Left cardiac atrium (tissue), 4 donors: ENCODE results near the gene ISM2. TPM values are rescaled to one million over a fixed set of nuclear protein-coding genes. Genes with fewer than 3 reads are reported as not detected.

Source experiments
- ATAC-seq, 2 donors: fragments of 200-7000 bp; cut with Tn5 transposase; one replicate each; pipeline ENCODE4 v1.9.1; 2020; ENCODE audit warnings: mild to moderate bottlenecking in 2 of 2, moderate library complexity in 2 of 2
- DNase-seq: peaks from one replicate; pipeline ENCODE4 v3.0.0-alpha.2; 2020
- intact Hi-C, 2 donors: fragments of 100-400 bp; cut with DNase I; formaldehyde crosslinking; loops; one replicate each; pipeline versions ENCODE4 v1.14.1 to v1.15.1; 2022 to 2023
- total RNA-seq, 2 donors: library from RNA; stranded (reverse); fragmentation: NEBNext Ultra II Directional; extraction: Animal tissue kit (Norgen Biotek cat#: 25700); gene quantifications; one replicate each; pipeline ENCODE4 v1.2.1, GENCODE V29; 2021
- donor health status: DM: no; HTN: yes; CAD: no.
- donor health status: DM: no; HTN: yes; CAD: no; lungs with severe emphysema.
- donor health status: DM: yes; HTN: yes; CAD: no.
- donor health status: Dilated cardiomyopathy.

The ISM2 gene
- total RNA-seq, 2 donors from 2014 or later = 0.21 to 0.47 TPM

DNA sequence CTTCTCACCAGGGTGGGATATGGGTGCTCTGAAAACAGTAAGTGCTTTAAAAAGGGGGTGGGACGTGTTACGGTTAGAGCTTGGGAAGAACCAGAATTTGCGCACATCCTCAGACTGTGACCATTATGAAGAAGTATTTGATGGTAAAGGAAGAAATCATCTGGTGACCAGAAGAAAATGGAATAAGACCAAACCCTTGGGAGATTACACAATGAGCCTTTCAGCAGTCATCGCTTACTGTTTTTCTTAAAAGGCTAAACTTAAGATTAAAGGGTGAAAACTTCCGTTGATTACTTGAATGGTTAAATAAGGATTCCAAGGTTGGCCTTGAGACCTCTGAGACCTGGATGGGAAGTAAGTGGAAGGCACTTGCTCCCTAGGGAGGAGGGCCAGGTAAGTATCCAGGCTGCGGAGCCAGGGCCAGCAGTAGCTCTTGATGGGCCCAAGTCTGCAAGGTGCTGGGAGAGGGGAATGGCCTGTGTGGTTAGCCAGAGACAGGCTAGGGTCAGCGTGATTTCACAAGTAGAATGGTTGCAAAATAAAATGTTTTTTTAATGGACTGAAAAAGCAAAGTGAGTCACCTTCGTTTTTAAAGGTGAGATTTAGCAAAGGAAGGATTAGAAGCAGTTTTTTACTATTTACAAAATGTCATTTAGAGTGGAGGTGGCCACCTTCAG, 13.0 kb upstream of the ISM2 start:
- intact Hi-C loops = no loop called here
- ATAC-seq (no peak), DNase-seq (no peak)

DNA sequence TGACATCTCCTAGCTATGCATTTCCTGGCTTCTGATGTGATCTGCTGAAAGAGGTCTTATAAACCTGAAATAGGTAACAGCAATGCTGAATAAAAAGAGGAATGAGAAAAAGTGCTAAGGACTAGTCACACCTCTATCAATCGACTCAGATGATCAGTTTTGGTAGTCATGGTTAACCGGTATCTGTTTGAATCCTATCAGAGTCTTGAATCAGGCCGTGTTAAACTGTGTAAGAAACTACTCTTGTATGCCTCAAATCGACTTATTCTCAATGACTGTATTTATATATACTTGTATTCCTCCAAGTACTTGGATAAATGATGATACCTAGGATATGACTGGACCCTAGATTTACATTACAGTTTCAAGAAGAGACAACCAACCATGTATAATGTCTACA, 10.8 kb upstream of the ISM2 start:
- DNase-seq = no peak
- no peak for ATAC-seq
- intact Hi-C loops = no loop called here

DNA sequence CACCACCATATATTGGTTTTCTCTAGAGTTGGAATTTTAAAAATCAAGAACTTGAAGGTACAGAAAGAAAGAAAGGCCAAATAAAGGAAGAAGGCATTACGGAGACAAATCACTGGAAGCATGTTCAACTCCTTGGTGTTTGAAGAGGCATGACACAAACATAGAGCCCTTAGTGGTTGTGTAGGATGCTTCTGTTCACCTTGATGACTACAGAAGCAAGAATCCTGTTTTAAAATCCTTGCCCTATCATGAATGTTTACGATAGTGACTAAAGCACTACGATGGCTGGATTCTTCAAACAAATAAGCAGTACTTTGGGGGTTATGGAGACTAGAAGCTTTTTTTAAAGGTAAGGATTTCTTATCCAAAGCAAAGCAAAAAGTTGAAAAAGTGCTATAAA, 10.3 kb upstream of the ISM2 start:
- ATAC-seq = no peak
- no peak for DNase-seq
- intact Hi-C loops = no loop called here

DNA sequence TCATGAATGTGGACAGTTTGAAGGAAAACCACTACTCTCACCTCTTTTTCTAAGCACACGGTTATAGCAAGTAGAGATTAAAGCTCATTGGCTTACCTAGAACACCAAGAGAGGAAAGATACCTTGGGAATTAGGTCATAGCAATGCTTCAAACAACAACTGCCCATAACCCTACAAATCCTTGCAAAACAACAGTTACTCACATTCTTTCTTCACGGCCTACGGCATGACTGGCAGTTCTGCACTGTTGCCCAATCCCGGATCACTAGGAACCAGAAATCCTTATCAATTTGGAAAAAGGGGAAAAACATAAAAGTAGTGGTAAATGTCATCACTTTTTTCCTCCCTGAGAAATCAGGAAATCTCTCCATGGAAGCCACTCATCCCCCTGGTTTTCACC, 9.6 kb upstream of the ISM2 start:
- intact Hi-C loops = no loop called here
- ATAC-seq (peak; percentile 86 to 95), DNase-seq (no peak)

DNA sequence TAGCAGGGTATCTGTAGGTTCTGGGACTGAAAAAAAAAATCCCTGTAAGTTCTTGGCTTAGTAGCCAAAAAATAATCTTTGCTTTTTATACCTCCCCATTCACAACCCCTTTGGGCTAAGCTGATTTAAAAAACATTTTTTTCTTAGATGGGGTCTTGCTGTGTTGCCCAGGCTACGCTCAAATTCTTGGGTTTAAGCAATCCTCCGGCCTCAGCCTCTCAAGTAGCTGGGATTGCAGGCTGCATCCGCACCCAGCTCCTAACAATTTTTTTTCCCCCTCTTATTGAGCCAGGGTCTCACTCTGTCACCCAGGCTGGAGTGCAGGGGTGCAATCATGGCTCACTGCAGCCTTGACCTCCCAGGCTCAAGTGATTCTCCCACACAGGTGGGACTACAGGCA, 9.1 kb upstream of the ISM2 start:
- ATAC-seq (no peak), DNase-seq (no peak)
- intact Hi-C loops = no loop called here

DNA sequence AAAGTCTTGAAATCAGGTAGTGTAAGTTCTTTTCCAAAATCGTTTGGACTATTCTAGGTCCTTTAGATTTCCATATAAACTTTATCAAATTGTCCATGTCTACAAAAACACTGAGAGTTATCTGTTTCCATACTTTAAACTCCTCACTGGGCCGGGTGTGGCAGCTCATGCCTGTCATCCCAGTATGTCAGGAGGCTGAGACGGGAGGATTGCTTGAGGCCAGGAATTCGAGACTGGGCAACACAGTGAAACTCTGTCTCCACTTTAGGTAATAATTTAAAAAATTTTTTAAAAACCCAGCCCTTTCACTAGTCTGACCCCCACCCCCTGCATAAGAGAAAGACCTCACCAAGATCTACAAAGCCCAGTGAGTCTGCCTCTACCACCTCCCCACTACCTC, 6.4 kb upstream of the ISM2 start:
- intact Hi-C loops = no loop called here

DNA sequence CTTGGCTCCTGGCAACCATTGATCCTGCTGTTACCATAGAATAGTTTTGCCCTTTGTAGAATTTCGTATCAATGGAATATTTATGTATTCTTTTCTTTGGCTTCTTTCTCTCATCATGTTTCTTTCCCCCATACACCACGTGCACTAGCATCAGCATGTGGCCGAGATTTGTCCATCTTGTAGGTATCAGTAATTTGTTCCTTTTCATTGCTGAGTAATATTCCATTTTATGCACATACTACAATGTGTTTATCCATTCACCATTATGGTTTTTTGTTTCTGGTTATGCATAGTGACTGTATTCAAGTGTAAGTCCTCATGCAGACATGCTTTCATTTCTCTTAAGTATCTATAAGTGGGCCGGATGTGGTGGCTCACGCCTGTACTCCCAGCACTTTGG, 4.5 kb upstream of the ISM2 start:
- DNase-seq = no peak
- ATAC-seq = no peak
- intact Hi-C loops = no loop called here

More for the DNA sequence above, 6.4 kb upstream of the ISM2 start:
- ATAC-seq (no peak), DNase-seq (no peak)

DNA sequence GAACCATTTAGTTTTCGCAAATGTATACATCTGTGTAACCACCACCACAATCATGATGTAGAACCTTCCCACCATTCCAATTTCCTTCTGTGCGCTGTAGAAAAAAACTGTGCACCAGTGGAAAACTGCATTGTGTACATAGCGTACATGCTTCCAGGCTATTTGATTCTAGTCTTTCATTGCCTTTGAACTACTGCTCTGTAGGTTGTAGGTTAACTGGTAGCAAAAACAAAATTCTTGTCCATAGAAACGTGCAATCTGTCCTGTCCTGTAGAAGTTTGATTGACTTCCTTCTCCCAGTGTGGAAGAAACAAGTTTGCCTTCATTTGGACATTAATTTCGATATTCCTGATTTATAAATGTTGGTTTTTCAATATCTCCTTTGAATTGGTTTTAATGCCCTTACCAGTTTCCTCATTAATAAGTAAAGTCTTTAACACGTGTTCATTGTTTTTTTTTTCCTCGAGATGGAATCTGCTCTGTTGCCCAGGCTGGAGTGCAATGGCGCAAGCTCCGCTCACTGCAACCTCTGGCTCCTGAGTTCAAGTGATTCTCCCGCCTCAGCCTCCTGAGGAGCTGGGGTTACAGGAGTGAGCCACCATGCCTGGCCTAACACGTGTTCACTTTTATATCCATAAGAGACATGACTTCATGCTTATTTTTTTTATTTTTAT, 3.6 kb upstream of the ISM2 start:
- intact Hi-C loops = no loop called here
- no peak for ATAC-seq
- DNase-seq = no peak

DNA sequence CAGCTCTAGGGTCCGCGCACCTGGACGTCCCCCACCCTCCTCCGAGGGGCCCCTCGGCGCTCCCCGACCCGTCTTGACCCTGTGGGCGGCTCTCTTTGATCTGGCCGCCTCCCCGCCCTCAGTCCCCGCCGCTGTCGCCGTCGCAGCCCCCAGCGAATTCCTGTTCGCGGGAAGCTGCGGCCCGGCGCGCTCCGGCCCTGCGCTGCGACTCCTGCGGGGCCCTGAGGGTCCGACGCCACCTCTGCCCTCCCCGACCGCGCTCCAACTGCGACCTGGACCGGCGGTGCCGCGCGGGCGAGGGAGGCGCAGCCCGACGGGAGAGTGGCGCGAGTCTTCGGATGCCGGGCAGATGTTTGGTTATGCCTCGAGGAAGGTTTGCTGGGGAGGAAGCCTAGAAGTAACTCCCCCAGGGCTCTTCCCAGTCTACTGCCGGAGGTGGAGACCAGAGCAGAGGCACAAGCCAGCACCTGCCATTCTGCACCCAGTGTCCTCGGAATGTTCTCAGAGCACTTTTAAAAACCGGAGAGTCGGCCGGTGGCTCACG, 440 bp upstream of the ISM2 start:
- intact Hi-C loops = no loop called here
- DNase-seq = no peak
- ATAC-seq = peak; percentile 5 to 24

DNA sequence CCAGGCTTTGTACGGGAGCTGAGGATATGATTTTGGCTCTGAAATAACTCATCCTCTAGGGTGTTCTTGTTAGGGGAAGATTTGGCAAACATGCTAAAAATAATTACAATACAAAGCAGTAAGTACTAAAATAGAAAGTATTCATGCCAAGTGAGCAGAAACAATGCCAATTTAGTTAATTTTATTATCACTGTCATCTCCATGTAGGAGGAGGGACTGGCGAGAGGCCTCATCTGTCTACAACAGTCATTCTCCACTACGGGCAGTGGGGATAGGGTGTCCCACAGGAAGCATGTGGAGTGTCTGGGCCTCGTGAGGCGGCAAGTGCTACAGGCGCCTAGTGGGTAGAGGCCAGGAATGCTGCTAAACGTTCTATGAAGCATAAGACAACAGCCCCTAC, 3.3 kb downstream of the ISM2 start:
- intact Hi-C loops = no loop called here
- ATAC-seq = no peak

DNA sequence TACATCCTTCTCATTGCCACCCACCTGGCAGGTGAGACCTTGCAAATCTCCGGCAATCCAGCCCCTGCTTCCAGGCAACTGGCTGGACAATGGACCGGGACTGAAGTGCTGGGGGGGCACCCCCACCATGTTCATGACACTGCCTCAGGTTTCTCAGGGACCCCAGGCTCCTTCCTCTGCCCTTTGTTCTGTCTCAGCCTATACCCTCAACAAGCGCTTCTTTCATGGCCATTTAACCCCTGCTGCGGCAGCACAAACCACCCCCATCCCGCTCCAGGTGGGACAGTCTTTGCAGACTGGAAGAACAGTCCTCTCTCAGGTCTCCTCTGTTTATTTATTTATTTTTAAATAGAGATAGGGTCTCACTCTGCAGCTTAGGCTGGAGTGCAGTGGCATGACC, 7.6 kb downstream of the ISM2 start:
- DNase-seq = no peak
- intact Hi-C loops = no loop called here
- no peak for ATAC-seq

More for the DNA sequence above, 3.3 kb downstream of the ISM2 start:
- DNase-seq = no peak

DNA sequence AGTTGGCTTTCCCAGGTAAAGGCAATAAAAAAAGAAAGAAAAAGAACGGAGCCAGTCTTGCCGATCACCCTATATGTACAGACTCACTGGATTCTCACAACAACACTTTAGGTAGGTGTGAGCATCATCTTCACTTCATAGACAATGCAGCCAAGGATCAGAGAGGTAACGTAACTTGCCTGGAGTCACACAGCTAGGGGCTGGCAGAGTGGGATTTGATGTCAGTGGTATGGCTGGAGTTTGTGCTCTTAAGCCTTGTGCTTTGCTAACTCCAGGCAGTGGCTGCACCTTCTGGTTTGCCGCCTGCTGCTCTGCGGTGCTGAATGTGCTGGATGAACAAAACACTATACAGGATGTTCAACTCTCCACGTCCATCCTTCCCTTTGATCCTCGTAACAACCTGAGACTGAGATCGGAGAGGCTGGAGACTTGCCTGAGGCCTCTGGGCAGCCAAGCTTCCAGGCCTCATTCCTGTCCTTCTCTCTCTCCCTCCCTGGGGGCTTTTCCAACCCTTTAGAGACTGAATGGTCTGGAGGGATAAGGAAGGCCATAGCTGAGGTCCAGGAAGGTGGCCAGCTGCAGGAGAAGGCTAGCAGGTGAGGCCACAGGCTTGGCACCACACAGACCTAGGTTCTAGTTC, 8.1 kb downstream of the ISM2 start:
- no peak for ATAC-seq
- no peak for DNase-seq
- intact Hi-C loops = no loop called here

DNA sequence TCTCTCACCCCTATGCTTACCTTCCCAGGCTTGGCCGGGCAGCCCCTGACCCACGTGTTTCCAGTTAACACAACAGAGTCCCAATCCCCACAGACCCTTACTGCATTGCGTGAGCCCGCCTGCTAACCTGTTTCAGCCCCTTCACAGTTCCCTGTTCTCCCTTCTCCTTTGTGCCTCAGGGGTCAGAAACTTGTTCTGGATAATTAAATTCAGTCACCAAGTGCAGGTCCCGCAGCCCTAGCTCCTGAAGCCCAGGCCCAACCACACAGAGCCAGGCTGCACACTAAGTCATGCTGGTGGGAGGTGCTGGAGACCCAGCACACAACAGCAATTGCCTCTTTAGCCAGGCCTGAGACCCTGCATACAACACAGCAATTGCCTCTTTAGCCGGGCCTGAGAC, 9.6 kb downstream of the ISM2 start:
- DNase-seq = no peak
- ATAC-seq = no peak
- intact Hi-C loops = no loop called here

DNA sequence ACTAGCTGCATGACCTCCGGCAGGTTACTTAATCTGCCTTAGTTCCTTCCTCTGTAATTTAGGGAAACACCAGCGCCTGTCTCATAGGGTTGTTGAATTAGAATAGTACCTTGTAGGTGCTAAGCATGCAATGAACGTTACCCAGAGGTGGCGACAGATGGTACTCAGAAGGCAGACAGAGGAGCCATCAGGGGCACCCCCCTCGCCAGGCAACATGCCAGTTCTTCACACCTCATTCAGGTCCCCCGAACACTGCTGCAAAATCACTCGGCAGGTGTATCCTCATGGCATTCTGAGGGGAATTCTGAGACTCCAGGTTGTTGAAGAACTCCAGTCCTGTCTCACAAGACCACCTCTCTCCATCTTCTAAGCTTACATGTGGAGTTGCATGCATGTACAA, 10.1 kb downstream of the ISM2 start:
- no peak for DNase-seq
- intact Hi-C loops = no loop called here
- ATAC-seq = no peak

DNA sequence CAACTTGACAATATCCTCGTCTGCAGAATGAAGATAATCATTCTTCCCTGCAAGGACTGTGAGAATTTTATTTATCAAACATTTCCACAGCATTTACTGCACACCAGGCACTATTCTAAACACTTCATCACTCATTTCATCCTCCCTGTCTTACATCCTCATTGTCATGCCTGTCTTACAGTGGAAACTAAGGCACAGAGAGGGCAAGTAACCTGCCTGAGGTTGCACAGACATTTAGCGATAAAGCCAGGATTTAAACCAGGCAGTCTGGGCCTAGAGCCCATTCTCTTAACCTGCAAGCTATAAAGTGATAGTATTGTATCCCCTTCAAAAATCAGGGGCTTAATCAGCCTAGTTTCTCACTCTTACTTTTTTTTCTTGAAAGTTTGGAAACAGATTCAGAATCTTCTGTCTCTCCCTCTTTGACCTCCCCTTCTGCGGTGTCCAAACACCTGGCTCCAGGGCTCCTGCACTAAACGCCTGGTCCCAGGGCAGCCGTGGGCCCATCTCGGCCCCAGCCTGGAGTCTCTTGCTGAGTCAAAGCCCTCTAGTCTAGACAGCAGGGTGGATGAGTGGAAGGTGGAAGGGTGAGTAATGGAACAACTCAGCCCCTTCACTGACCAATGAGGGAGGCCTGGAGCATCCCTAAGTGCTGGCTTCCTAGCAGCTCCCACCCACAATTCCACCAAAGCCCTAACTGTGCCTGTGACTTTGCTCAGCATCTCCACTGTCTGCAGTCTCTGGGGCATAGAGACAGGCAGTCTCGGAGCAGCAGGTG, 12.5 kb downstream of the ISM2 start:
- ATAC-seq = peak in 1 of 2 donors; percentile 48
- intact Hi-C loops = no loop called here
- DNase-seq = no peak

DNA sequence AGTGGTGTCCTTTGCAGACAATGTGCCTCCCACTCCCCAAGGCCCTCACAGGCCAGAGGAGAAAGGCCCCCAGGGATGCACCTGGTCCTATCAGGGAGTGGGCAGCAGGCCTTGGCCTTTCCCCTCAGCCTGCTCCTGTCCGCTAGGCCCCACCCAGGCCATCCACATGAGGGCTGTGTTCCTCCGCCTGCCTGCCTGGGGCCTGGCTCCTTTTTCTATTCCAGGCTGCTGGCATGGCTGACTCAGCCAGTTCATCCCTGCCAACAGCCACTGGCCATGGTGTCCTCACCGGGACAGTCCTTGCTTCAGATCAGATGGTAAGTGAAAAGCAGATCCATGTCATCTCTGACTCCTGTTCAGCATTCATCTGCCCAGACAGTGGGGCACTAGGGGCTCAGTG, 13.4 kb downstream of the ISM2 start:
- intact Hi-C loops = no loop called here
- ATAC-seq = peak in 1 of 2 donors; percentile 44
- no peak for DNase-seq

DNA sequence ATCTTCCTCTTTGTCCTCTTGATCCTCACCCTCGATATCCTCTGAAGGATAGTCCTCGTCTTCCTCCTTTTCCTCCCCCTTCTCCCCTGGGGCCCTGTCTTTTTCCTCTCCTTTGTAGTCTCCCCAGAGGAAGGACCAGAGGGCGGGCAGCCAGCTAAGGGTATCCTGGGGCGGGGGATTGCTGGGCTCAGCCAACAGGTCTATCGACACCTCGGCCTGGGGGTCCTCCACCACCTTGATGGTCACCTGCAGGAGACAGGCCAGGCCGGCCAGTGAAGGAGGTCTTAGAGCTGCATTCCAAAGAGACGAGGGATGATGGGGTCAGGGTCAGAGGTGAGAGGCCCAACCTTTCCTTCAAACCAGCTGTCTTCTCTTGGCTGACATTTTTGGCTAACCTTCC, 16.2 kb downstream of the ISM2 start:
- intact Hi-C loops = no loop called here
- ATAC-seq (no peak), DNase-seq (no peak)

DNA sequence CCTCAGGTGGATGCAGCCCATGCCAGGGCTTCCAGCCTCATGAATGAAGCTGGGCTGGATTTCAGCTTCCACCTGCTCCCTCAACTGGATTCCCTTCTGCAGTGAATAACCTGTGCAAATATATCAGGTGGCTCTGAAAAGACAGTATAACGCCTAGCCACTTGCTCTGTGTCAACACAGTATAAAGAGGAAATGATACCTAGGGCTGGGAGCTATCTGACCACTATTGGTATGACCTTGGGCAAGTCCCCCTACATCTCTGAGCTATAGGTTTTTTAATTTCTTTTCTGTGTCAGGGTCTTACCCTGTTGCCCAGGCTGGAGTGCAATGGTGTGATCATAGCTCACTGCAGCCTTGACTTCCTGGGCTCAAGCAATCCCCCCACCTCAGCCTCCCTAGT, 19.8 kb downstream of the ISM2 start:
- DNase-seq = no peak
- intact Hi-C loops = no loop called here
- ATAC-seq = no peak

DNA sequence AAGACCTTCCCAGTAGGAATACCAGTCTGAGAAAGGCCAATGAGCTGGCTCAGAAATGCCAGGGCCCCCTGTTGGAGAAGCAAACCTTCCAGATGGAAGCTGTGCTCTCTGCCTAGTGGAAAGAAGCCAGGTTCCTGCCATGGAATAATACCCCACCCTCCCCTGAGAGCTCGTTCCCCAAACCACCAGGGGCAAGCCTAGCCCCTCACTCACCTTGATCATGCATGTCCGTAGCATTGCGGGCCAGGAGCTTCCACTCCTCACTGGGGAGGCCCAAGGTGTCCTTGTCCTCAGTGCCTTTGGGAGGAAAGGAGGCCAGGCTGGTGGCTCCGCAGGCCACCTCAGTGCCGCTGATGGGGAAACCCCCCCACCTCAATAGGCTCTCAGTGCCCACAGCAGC, 20.6 kb downstream of the ISM2 start:
- ATAC-seq = no peak
- no peak for DNase-seq
- intact Hi-C loops = no loop called here
